OCI-LY1 (cell line): ENCODE results near the gene CFAP73.

Experiments
- H2AFZ ChIP-seq: fragments of 200-600 bp; sonication (generic), shearing (Covaris generic); 2 replicates; pipeline ENCODE4 v1.6.0; 2014; ENCODE audit warnings: antibody characterized with exemption, mild to moderate bottlenecking, low read length
- H3F3A ChIP-seq: fragments of 200-600 bp; sonication (generic), shearing (Covaris generic); 2 replicates; pipeline ENCODE4 v1.6.0; 2014; ENCODE audit warnings: mild to moderate bottlenecking, antibody characterized with exemption, low read length, moderate library complexity; ENCODE audit not compliant: insufficient read depth
- H3K27ac ChIP-seq: fragments of 200-600 bp; sonication (generic); 2 replicates; pipeline ENCODE4 v1.5.1; 2014; ENCODE audit warnings: low read length, mixed run types, mild to moderate bottlenecking, low read depth; ENCODE audit not compliant: poor library complexity, severe bottlenecking
- H3K27me3 ChIP-seq: fragments of 200-600 bp; sonication (generic); 2 replicates; pipeline ENCODE4 v1.6.0; 2014; ENCODE audit warnings: antibody characterized with exemption, mild to moderate bottlenecking, low read length, moderate library complexity; ENCODE audit not compliant: insufficient read depth
- H3K36me3 ChIP-seq: fragments of 200-600 bp; sonication (generic); 2 replicates; pipeline ENCODE4 v1.6.1; 2014; ENCODE audit warnings: mild to moderate bottlenecking, antibody characterized with exemption, low read length, moderate library complexity, mixed read lengths; ENCODE audit not compliant: insufficient read depth
- H3K4me1 ChIP-seq: fragments of 200-600 bp; sonication (generic); 2 replicates; pipeline ENCODE4 v1.5.1; 2014; ENCODE audit warnings: mild to moderate bottlenecking, low read length, moderate library complexity; ENCODE audit not compliant: insufficient read depth, severe bottlenecking
- H3K4me2 ChIP-seq: fragments of 200-600 bp; sonication (generic), shearing (Covaris generic); 2 replicates; pipeline ENCODE4 v1.6.1; 2014; ENCODE audit warnings: low read length
- H3K4me3 ChIP-seq: fragments of 200-600 bp; sonication (generic); 2 replicates; pipeline ENCODE4 v1.5.1; 2014; ENCODE audit warnings: low read length, low read depth, mild to moderate bottlenecking, mixed read lengths; ENCODE audit not compliant: poor library complexity, severe bottlenecking
- H3K79me2 ChIP-seq: fragments of 200-600 bp; shearing (Covaris generic); 2 replicates; pipeline ENCODE4 v1.6.1; 2016; ENCODE audit warnings: mixed run types, low read length, mixed read lengths; ENCODE audit not compliant: insufficient read depth
- H3K9ac ChIP-seq: fragments of 200-600 bp; sonication (generic), shearing (Covaris generic); 2 replicates; pipeline ENCODE4 v1.6.1; 2014; ENCODE audit warnings: mild to moderate bottlenecking, low read length, mixed read lengths
- H3K9me2 ChIP-seq: fragments of 200-600 bp; sonication (generic), shearing (Covaris generic); 2 replicates; pipeline ENCODE4 v1.6.1; 2014; ENCODE audit warnings: low read depth, mild to moderate bottlenecking, low read length, mixed read lengths
- H3K9me3 ChIP-seq: fragments of 200-600 bp; shearing (Covaris generic); 2 replicates; pipeline ENCODE4 v1.6.1; 2014; ENCODE audit warnings: low read length, mixed read lengths
- H4K20me1 ChIP-seq: fragments of 200-600 bp; sonication (generic), shearing (Covaris generic); 2 replicates; pipeline ENCODE4 v1.6.0; 2016; ENCODE audit warnings: mild to moderate bottlenecking, low read length; ENCODE audit not compliant: insufficient read depth
- CTCF ChIP-seq: fragments of 200-600 bp; sonication (generic), shearing (Covaris generic); IDR thresholded peaks from 2 replicates; pipeline ENCODE4 v1.5.1; 2017; ENCODE audit warnings: mild to moderate bottlenecking, antibody characterized with exemption, low read length, moderate library complexity, mixed read lengths
- EZH2 ChIP-seq: fragments of 200-600 bp; sonication (generic), shearing (Covaris generic); IDR thresholded peaks from 2 replicates; pipeline ENCODE4 v1.8.0; 2017; ENCODE audit warnings: borderline replicate concordance, mixed run types, mild to moderate bottlenecking, antibody characterized with exemption, low read length, moderate library complexity, mixed read lengths

The CFAP73 gene

DNA sequence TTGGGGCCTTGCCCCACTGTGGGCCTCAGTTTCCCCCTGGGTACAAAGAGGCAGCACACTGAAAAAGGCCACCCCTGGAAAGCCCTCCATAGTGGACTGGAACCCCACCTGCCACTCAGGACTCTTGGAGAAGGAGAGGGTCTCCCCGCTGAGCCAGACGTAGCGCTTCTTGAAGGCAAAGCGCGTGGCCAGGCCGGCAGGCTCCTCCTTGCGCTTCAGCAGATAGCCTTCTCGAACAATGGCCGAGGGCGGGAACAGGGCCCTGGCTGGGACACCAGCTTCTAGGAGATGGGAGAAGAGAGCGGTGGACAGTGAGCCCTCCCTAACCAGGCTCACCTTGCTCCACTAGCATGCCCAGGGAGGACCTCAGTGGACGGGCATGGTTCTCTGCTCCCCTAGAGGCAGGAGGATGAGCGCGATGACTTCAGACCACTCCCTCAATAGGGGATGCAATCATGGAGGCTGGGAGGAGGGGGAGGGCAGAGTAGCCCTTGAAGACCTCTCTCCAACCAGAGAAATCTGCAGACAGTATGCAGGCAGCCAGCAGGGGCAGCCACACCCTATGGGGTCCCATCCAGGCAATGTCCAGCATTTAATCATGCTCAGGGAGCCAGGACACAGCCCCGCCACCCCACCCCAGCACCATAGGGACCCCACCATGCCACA is 43.8 kb upstream of the CFAP73 start:
- Histone ChIP-seq H3K79me2 (no peaks in the 10 kb centered on the region), H3K9ac (no peak overlapping the region), H3K27ac (peak overlapping the region; percentile 43), H3K4me1 (peaks cover 55% of the 10 kb centered on the region), H2AFZ (no peak overlapping the region), H3K4me3 (no peak overlapping the region), H3K4me2 (no peak overlapping the region), H3K36me3 (peaks cover 61% of the 10 kb centered on the region), H4K20me1 (no peaks in the 10 kb centered on the region), H3F3A (0 out of 2 replicates have a peak, but pooled peaks cover 4% of the 10 kb centered on the region), H3K9me3 (no peaks in the 10 kb centered on the region), H3K27me3 (no peaks in the 10 kb centered on the region), H3K9me2 (no peaks in the 10 kb centered on the region)
- TF ChIP-seq EZH2 (no peak), CTCF (no peak)

DNA sequence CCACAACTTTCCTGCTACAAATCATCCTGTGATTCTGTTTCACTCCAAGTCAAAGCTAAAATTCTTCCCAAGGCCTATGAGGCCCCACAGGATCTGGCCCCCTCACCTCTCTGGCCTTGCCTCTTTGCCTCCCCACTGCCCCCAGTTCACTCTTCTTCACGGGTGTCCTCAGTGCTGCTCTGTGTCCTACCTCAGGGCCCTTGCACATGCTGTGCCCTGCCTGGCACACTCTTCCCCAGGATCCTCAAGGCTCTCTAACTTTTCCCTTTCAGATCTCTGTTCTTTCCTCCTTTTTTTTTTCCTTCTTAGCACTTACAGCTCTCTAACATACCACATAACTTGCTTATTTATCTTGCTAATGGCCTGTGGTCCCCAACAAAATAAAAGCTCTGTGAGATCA is 43.2 kb upstream of the CFAP73 start:
- Histone ChIP-seq H3F3A (0 out of 2 replicates have a peak, but pooled peaks cover 4% of the 10 kb centered on the region), H3K27ac (peak overlapping the region; percentile 43), H3K9me3 (no peaks in the 10 kb centered on the region)

DNA sequence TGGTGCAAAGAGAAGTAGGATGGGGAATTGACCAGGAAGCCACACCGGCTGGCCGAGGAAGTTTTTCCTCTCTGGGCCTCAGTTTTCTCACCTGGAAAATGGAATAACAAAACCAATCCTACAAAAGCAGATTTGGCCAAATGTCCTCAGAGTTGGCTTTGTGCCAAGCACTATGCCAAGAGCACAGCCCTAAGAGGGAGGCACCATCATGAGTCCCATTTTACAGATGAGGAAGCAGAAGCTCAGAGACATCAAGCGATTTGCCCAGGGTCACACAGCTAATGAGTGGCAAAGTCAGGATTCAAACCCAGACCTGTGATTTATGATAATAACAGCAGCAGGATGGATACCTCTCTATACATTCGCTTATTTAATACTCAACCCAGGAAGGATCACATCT is 41.2 kb upstream of the CFAP73 start:
- H3K9me2 ChIP-seq: no peaks in the 10 kb centered on the region
- H3K4me3 ChIP-seq: no peak overlapping the region
- peak overlapping the region; percentile 61 for H3K27ac ChIP-seq
- H3K4me1 ChIP-seq: peaks cover 32% of the 10 kb centered on the region
- H3K27me3 ChIP-seq: no peaks in the 10 kb centered on the region
- H3K36me3 ChIP-seq: peaks cover 78% of the 10 kb centered on the region
- no peak overlapping the region for H3K9ac ChIP-seq
- no peaks in the 10 kb centered on the region for H3K9me3 ChIP-seq
- no peak overlapping the region for H3K4me2 ChIP-seq
- no peaks in the 10 kb centered on the region for H3K79me2 ChIP-seq
- no peak overlapping the region for H2AFZ ChIP-seq
- 0 out of 2 replicates have a peak, but pooled peaks cover 4% of the 10 kb centered on the region for H3F3A ChIP-seq
- TF ChIP-seq EZH2 (no peak), CTCF (no peak)
- H4K20me1 ChIP-seq: no peaks in the 10 kb centered on the region

More for the DNA sequence above, 43.2 kb upstream of the CFAP73 start:
- H3K4me3 ChIP-seq: no peak overlapping the region
- H3K79me2 ChIP-seq: no peaks in the 10 kb centered on the region
- no peak overlapping the region for H3K9ac ChIP-seq
- TF ChIP-seq EZH2 (no peak), CTCF (no peak)
- H4K20me1 ChIP-seq: no peaks in the 10 kb centered on the region
- no peaks in the 10 kb centered on the region for H3K27me3 ChIP-seq
- no peaks in the 10 kb centered on the region for H3K9me2 ChIP-seq
- peaks cover 49% of the 10 kb centered on the region for H3K4me1 ChIP-seq
- H2AFZ ChIP-seq: no peak overlapping the region
- H3K36me3 ChIP-seq: peaks cover 63% of the 10 kb centered on the region
- H3K4me2 ChIP-seq: no peak overlapping the region
